ENCODE measurements around the gene BMPER. TPM values are rescaled to one million over a fixed set of nuclear protein-coding genes. Genes with fewer than 3 reads are reported as not detected.

Gene BMPER
- total RNA-seq, 2 experiments from 2014 or later, result not detected

GRCh38 chr7:33881316-33881715 is 24.0 kb upstream of the BMPER start:
- CTCF ChIA-PET, result no interaction called here
- no peaks in the 10 kb centered on the region for H3K36me3 Mint-ChIP-seq (ENCODE audit: low read depth)
- no peak overlapping the region for H3K27ac Mint-ChIP-seq
- intact Hi-C loops (cut with DNase I, micrococcal nuclease), result no loop called here
- Histone ChIP-seq H3K27ac (ENCODE audit: low read depth in 1 of 2, low read length in 2 of 2) (no peak overlapping the region), H3K27me3 (ENCODE audit: control insufficient read depth in 1 of 2, insufficient read depth in 2 of 2, low read length in 2 of 2) (peaks cover 0 to 2% of the 10 kb centered on the region in 2 experiments), H3K36me3 (ENCODE audit: insufficient read depth, low read length) (no peaks in the 10 kb centered on the region), H3K4me1 (ENCODE audit: insufficient read depth, low read length) (no peaks in the 10 kb centered on the region), H3K4me3 (ENCODE audit: low read length) (no peak overlapping the region), H3K9me3 (ENCODE audit: control insufficient read depth in 1 of 2, insufficient read depth in 1 of 2, low read length in 2 of 2) (no peaks in the 10 kb centered on the region)
- peaks cover 14% of the 10 kb centered on the region for H3K27me3 Mint-ChIP-seq
- no peaks in the 10 kb centered on the region for H3K9me3 Mint-ChIP-seq
- H3K4me1 Mint-ChIP-seq (ENCODE audit: low read depth), result no peaks in the 10 kb centered on the region
- DNase-seq, result no peak
- TF ChIP-seq CTCF (IDR thresholded peaks at IDR 0.05), result no peak
- ATAC-seq (ENCODE audit: poor library complexity), result no peak
- no peak overlapping the region for H3K4me3 Mint-ChIP-seq
- POLR2A ChIA-PET, result no interaction called here

- POLR2A ChIA-PET, result no interaction called here
- no peaks in the 10 kb centered on the region for H3K9me3 Mint-ChIP-seq
- no peaks in the 10 kb centered on the region for H3K36me3 Mint-ChIP-seq (ENCODE audit: low read depth)
- Histone ChIP-seq H3K27ac (ENCODE audit: low read depth in 1 of 2, low read length in 2 of 2) (no peak overlapping the region), H3K27me3 (ENCODE audit: control insufficient read depth in 1 of 2, insufficient read depth in 2 of 2, low read length in 2 of 2) (peaks cover 0 to 6% of the 10 kb centered on the region in 2 experiments), H3K36me3 (ENCODE audit: insufficient read depth, low read length) (no peaks in the 10 kb centered on the region), H3K4me1 (ENCODE audit: insufficient read depth, low read length) (no peaks in the 10 kb centered on the region), H3K4me3 (ENCODE audit: low read length) (no peak overlapping the region), H3K9me3 (ENCODE audit: control insufficient read depth in 1 of 2, insufficient read depth in 1 of 2, low read length in 2 of 2) (no peaks in the 10 kb centered on the region)
- H3K27ac Mint-ChIP-seq, result no peak overlapping the region
- ATAC-seq (ENCODE audit: poor library complexity) (no peak), DNase-seq (no peak)
- CTCF ChIA-PET, result no interaction called here
- H3K4me3 Mint-ChIP-seq, result no peak overlapping the region
- intact Hi-C loops (cut with DNase I, micrococcal nuclease), result no loop called here
- peaks cover 18% of the 10 kb centered on the region for H3K27me3 Mint-ChIP-seq
- no peaks in the 10 kb centered on the region for H3K4me1 Mint-ChIP-seq (ENCODE audit: low read depth)
- TF ChIP-seq CTCF (IDR thresholded peaks at IDR 0.05), result no peak
Measured at GRCh38 chr7:33882040-33882837, 23.1 kb upstream of the BMPER start.

GRCh38 chr7:33882950-33883670 is 22.2 kb upstream of the BMPER start:
- no peak for ATAC-seq (ENCODE audit: poor library complexity)
- CTCF ChIA-PET, result no interaction called here
- Mint-ChIP-seq H3K27ac (no peak overlapping the region), H3K27me3 (peaks cover 22% of the 10 kb centered on the region), H3K9me3 (no peaks in the 10 kb centered on the region), H3K4me3 (no peak overlapping the region), H3K4me1 (ENCODE audit: low read depth) (no peaks in the 10 kb centered on the region), H3K36me3 (ENCODE audit: low read depth) (no peaks in the 10 kb centered on the region)
- intact Hi-C loops (cut with DNase I, micrococcal nuclease), result no loop called here
- H3K9me3 ChIP-seq (ENCODE audit: control insufficient read depth in 1 of 2, insufficient read depth in 1 of 2, low read length in 2 of 2), result no peaks in the 10 kb centered on the region
- no peak overlapping the region for H3K4me3 ChIP-seq (ENCODE audit: low read length)
- no peaks in the 10 kb centered on the region for H3K36me3 ChIP-seq (ENCODE audit: insufficient read depth, low read length)
- H3K4me1 ChIP-seq (ENCODE audit: insufficient read depth, low read length), result no peaks in the 10 kb centered on the region
- H3K27me3 ChIP-seq (ENCODE audit: control insufficient read depth in 1 of 2, insufficient read depth in 2 of 2, low read length in 2 of 2), result peaks cover 0 to 8% of the 10 kb centered on the region in 2 experiments
- H3K27ac ChIP-seq (ENCODE audit: low read depth in 1 of 2, low read length in 2 of 2), result no peak overlapping the region
- POLR2A ChIA-PET, result no interaction called here
- no peak for DNase-seq
- no peak for TF ChIP-seq CTCF (IDR thresholded peaks at IDR 0.05)
